ENCODE results near the gene DNAI1. TPM values are rescaled to one million over a fixed set of nuclear protein-coding genes. Genes with fewer than 3 reads are reported as not detected.

Gene DNAI1
- total and polyA plus RNA-seq, 8 donors, result 0.29 to 11.6 (median 4.8) TPM

DNA sequence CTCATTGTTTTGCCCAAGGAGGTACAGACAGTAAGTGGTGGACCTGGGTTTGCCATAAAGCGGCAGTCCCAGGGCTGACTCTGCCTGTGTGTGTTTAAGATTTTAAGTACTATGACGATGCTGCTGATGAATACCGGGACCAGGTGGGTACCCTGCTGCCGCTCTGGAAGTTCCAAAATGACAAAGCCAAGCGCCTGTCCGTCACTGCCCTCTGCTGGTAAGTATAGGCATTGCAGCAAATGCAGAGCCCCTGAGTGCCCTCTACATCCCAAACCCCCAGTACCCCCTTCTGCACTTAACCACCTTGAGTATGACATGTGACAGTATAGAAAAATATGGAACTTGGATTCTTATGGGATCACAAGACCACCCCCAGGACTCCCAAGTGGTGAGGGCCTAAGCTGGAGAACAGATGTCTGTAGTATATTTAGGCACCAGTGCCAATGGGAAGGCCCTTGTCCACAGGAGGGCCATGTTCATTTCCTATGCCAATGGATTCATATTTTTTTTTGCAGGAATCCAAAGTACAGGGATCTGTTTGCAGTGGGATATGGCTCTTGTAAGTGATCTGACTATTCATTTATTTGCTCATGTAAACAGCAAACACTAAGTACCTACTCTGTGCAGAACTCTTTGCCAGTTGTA, 42.1 kb downstream of the DNAI1 start:
- intact Hi-C loops (cut with DNase I), result loop anchor here in 1 of 2 donors (5.0 kb wide), 1 partner anchor 63 kb away; no protein-coding TSS in a partner anchor
- DNase-seq (peak in 2 of 4 donors; percentile 47 to 57), ATAC-seq (peak; percentile 69)
- TF ChIP-seq, protein P1, sequence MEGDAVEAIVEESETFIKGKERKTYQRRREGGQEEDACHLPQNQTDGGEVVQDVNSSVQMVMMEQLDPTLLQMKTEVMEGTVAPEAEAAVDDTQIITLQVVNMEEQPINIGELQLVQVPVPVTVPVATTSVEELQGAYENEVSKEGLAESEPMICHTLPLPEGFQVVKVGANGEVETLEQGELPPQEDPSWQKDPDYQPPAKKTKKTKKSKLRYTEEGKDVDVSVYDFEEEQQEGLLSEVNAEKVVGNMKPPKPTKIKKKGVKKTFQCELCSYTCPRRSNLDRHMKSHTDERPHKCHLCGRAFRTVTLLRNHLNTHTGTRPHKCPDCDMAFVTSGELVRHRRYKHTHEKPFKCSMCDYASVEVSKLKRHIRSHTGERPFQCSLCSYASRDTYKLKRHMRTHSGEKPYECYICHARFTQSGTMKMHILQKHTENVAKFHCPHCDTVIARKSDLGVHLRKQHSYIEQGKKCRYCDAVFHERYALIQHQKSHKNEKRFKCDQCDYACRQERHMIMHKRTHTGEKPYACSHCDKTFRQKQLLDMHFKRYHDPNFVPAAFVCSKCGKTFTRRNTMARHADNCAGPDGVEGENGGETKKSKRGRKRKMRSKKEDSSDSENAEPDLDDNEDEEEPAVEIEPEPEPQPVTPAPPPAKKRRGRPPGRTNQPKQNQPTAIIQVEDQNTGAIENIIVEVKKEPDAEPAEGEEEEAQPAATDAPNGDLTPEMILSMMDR (IDR thresholded peaks at IDR 0.05), result peak; percentile 97 to 98
- Histone ChIP-seq H3K27ac (no peak overlapping the region), H3K4me1 (peaks cover 6 to 12% of the 10 kb centered on the region in 2 donors), H3K27me3 (no peaks in the 10 kb centered on the region), H3K36me3 (no peaks in the 10 kb centered on the region), H3K4me3 (no peak overlapping the region), H3K9me3 (no peaks in the 10 kb centered on the region)

DNA sequence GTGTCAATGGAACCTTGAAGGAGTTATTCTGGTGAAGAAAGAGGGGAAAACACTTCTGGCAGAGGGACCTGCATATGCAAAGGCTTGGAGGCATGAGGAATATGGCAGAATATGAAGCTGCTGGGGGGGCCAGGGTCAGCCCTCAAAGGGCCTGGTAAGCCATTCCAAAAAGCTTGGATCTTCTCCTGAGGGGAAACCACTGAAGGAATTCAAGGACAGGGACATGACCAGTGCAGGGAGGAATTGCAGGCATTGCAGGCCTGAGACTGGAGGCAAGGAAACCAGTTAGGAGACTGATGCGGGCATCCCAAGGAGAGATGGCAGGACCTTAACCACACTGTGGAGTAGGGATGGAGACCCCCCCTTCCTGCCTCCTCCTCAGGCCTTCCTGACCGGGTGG, 42.8 kb downstream of the DNAI1 start:
- TF ChIP-seq, protein P1 (IDR thresholded peaks at IDR 0.05), result no peak
- Histone ChIP-seq H3K9me3 (no peaks in the 10 kb centered on the region), H3K4me1 (peaks cover 6 to 12% of the 10 kb centered on the region in 2 donors), H3K36me3 (no peaks in the 10 kb centered on the region), H3K27me3 (no peaks in the 10 kb centered on the region), H3K27ac (no peak overlapping the region), H3K4me3 (no peak overlapping the region)
- ATAC-seq (no peak), DNase-seq (no peak)
- intact Hi-C loops (cut with DNase I), result loop anchor here in 1 of 2 donors (5.0 kb wide), 1 partner anchor 64 kb away; no protein-coding TSS in a partner anchor

DNA sequence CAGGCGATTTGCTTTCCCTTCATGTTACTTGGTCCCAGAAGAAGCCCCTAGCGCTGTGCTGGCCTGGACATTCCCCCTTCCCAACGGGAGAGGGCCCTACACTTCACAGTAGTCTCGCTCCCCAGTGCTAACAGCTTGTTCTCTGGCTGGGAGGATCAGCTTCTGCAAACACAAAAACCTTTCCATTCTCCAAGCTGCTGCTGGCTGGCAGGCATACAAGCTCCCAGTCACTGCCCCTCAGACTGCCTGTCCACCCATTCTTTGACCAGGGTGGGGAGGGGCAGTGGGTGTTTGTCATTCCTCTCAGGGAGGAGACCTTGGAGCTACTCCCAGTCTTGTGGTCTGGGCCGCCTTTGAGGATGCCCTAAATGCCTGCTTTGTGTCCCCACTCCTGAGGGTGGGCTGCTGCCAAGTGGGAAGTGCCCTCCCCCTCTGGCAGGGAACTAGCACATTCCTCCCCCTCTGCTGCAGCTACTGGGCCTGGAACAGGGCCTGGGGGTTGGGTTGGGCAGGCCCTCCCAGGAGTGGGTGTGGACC, 43.4 kb downstream of the DNAI1 start:
- no peak overlapping the region for H3K4me3 ChIP-seq
- ATAC-seq (peak; percentile 82), DNase-seq (peak in 3 of 4 donors; percentile 61 to 88 (median 84))
- intact Hi-C loops (cut with DNase I), result loop anchor here in 1 of 2 donors (5.0 kb wide), 1 partner anchor 65 kb away; no protein-coding TSS in a partner anchor
- TF ChIP-seq, protein P1 (IDR thresholded peaks at IDR 0.05), result peak in 1 of 2 donors; percentile 4
- no peaks in the 10 kb centered on the region for H3K27me3 ChIP-seq
- H3K9me3 ChIP-seq, result no peaks in the 10 kb centered on the region
- H3K27ac ChIP-seq, result no peak overlapping the region
- H3K4me1 ChIP-seq, result peaks cover 6 to 12% of the 10 kb centered on the region in 2 donors
- no peaks in the 10 kb centered on the region for H3K36me3 ChIP-seq

- Histone ChIP-seq H3K4me1 (peaks cover 6 to 12% of the 10 kb centered on the region in 2 donors), H3K9me3 (no peaks in the 10 kb centered on the region), H3K27me3 (no peaks in the 10 kb centered on the region), H3K36me3 (no peaks in the 10 kb centered on the region), H3K4me3 (no peak overlapping the region), H3K27ac (no peak overlapping the region)
- ATAC-seq (peak; percentile 41), DNase-seq (peak in 1 of 4 donors; percentile 33)
- TF ChIP-seq, protein P1 (IDR thresholded peaks at IDR 0.05), result no peak
- intact Hi-C loops (cut with DNase I), result loop anchor here in 1 of 2 donors (5.0 kb wide), 1 partner anchor 65 kb away; no protein-coding TSS in a partner anchor
These were observed 43.9 kb downstream of the DNAI1 start for GRCh38 chr9:34502471-34502870.

DNA sequence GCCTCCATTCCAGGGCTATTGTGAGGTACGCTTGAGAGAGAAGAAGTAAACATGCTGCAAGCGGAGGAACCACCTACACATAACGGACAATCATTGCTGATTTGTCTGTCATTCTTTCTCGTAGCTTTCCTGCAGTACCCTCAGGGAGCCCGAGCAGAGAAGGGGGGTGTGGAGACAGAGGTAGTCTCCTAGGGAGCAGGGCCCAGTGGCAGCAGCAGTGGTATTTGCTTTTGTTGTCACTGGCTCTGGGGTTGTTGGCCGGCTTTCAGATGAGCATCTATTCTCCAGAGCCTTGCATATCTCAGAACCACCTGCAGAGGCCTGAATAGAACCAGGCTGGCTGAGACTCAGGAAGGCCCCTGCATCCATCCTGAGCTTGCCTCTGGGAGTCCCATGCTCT, 44.3 kb downstream of the DNAI1 start:
- no peaks in the 10 kb centered on the region for H3K36me3 ChIP-seq
- intact Hi-C loops (cut with DNase I), result loop anchor here in 1 of 2 donors (5.0 kb wide), 1 partner anchor 66 kb away; no protein-coding TSS in a partner anchor
- H3K4me3 ChIP-seq, result no peak overlapping the region
- ATAC-seq (no peak), DNase-seq (no peak)
- TF ChIP-seq, protein P1 (IDR thresholded peaks at IDR 0.05), result no peak
- no peaks in the 10 kb centered on the region for H3K9me3 ChIP-seq
- H3K4me1 ChIP-seq, result peaks cover 6 to 12% of the 10 kb centered on the region in 2 donors
- H3K27me3 ChIP-seq, result no peaks in the 10 kb centered on the region
- no peak overlapping the region for H3K27ac ChIP-seq
